ENCODE data around the gene TIMP3.

- no peak for TF ChIP-seq ATF3 (CRISPR knock-in tag; conservative IDR thresholded peaks at IDR 0.05)
- no peak for TF ChIP-seq MXD4 (CRISPR knock-in tag; IDR thresholded peaks at IDR 0.05; ENCODE audit: borderline replicate concordance)
- no peak for TF ChIP-seq CTCF (IDR thresholded peaks at IDR 0.05)
- TF ChIP-seq FOXK1 (CRISPR knock-in tag; IDR thresholded peaks at IDR 0.05): no peak
- no peak for TF ChIP-seq MAX (CRISPR knock-in tag; IDR thresholded peaks at IDR 0.05)
- TF ChIP-seq RORB (CRISPR knock-in tag; IDR thresholded peaks at IDR 0.05): no peak
- TF ChIP-seq E2F1 (CRISPR knock-in tag; IDR thresholded peaks at IDR 0.05): no peak
- no peak for TF ChIP-seq TEAD1 (CRISPR knock-in tag; IDR thresholded peaks at IDR 0.05)
- no peak for TF ChIP-seq JUN (CRISPR knock-in tag; IDR thresholded peaks at IDR 0.05)
- TF ChIP-seq USF1 (CRISPR knock-in tag; IDR thresholded peaks at IDR 0.05): no peak
- no peak for TF ChIP-seq TCF7 (CRISPR knock-in tag; IDR thresholded peaks at IDR 0.05; ENCODE audit: low read depth)
- TF ChIP-seq AFF4 (CRISPR knock-in tag; IDR thresholded peaks at IDR 0.05; ENCODE audit: borderline replicate concordance): no peak
- no peak for TF ChIP-seq ZBTB21 (CRISPR knock-in tag; IDR thresholded peaks at IDR 0.05; ENCODE audit: borderline replicate concordance)
- no peak for TF ChIP-seq ATF2 (CRISPR knock-in tag; IDR thresholded peaks at IDR 0.05; ENCODE audit: borderline replicate concordance, low read depth)
Measured at GRCh38 chr22:32793589-32793988, 7.9 kb upstream of the TIMP3 start.
